ENCODE measurements around the gene SLC10A7. TPM values are rescaled to one million over a fixed set of nuclear protein-coding genes. Genes with fewer than 3 reads are reported as not detected.
A peak's percentile ranks its signal among the peaks of the same experiment; 100 is the strongest.

The SLC10A7 gene
- total RNA-seq, 5 donors from 2014 or later (not counting 1 experiment from before 2014, with no cell fraction given), result 11.9 to 21.8 (median 16.1) TPM

- ChIA-PET CTCF (no interaction called here), POLR2A (no interaction called here)
- H3K9me3 Mint-ChIP-seq, result no peaks in the 10 kb centered on the region
- DNase-seq (no peak), ATAC-seq (replicated peaks in 1 of 4) (no peak)
- no peak overlapping the region for H3K27ac ChIP-seq (ENCODE audit: low read length)
- H3K4me1 Mint-ChIP-seq, result peaks cover 15 to 21% (median 16%) of the 10 kb centered on the region in 3 donors
- no peak overlapping the region for H3K27ac Mint-ChIP-seq
- peaks cover 3 to 8% of the 10 kb centered on the region in 2 donors for H3K27me3 Mint-ChIP-seq
- H3K36me3 ChIP-seq (ENCODE audit: control insufficient read depth in 2 of 2, extremely low read depth in 1 of 2, insufficient read depth in 1 of 2, low read length in 1 of 2), result no peaks in the 10 kb centered on the region
- no peaks in the 10 kb centered on the region for H3K9me3 ChIP-seq
- H3K4me1 ChIP-seq (ENCODE audit: control insufficient read depth in 1 of 2, extremely low read depth in 1 of 2, insufficient read depth in 2 of 2, low read length in 2 of 2), result peaks cover 5 to 10% of the 10 kb centered on the region in 2 experiments
- no peak overlapping the region for H3K4me3 Mint-ChIP-seq
- peaks cover 0 to 27% of the 10 kb centered on the region in 2 experiments for H3K27me3 ChIP-seq (replicated peaks in 1 of 2; ENCODE audit: control insufficient read depth in 2 of 2, extremely low read depth in 1 of 2, insufficient read depth in 2 of 2, low read length in 1 of 2)
- WGBS (ENCODE audit: insufficient coverage), result 48% methylated on average over 3 of the region's 4 CpGs
- H3K4me3 ChIP-seq (ENCODE audit: control insufficient read depth in 1 of 2, extremely low read depth in 1 of 2, low read length in 1 of 2), result no peak overlapping the region
- peaks cover 3% of the 10 kb centered on the region for H3K36me3 Mint-ChIP-seq
Measured at GRCh38 chr4:146245850-146246249, 275.9 kb downstream of the SLC10A7 start.

- CTCF ChIA-PET, result interaction anchor here in 1 of 2 donors (0.6 kb wide), 2 partner anchors 772 to 852 kb away, joined by 3 read pairs; no protein-coding TSS in a partner anchor
- peaks cover 3 to 8% of the 10 kb centered on the region in 2 donors for H3K27me3 Mint-ChIP-seq
- H3K9me3 ChIP-seq, result no peaks in the 10 kb centered on the region
- H3K36me3 ChIP-seq (ENCODE audit: control insufficient read depth in 2 of 2, extremely low read depth in 1 of 2, insufficient read depth in 1 of 2, low read length in 1 of 2), result no peaks in the 10 kb centered on the region
- H3K9me3 Mint-ChIP-seq, result no peaks in the 10 kb centered on the region
- no peak overlapping the region for H3K27ac ChIP-seq (ENCODE audit: low read length)
- H3K4me1 ChIP-seq (ENCODE audit: control insufficient read depth in 1 of 2, extremely low read depth in 1 of 2, insufficient read depth in 2 of 2, low read length in 2 of 2), result peaks cover 5 to 10% of the 10 kb centered on the region in 2 experiments
- DNase-seq, result no peak
- H3K27ac Mint-ChIP-seq, result no peak overlapping the region
- WGBS (ENCODE audit: insufficient coverage), result 83% methylated on average over 2 of the region's 3 CpGs
- no peak overlapping the region for H3K4me3 Mint-ChIP-seq
- POLR2A ChIA-PET, result no interaction called here
- ATAC-seq (replicated peaks in 1 of 4), result no peak
- peaks cover 15 to 21% (median 16%) of the 10 kb centered on the region in 3 donors for H3K4me1 Mint-ChIP-seq
- H3K36me3 Mint-ChIP-seq, result peaks cover under 1% of the 10 kb centered on the region
- peaks cover 0 to 27% of the 10 kb centered on the region in 2 experiments for H3K27me3 ChIP-seq (replicated peaks in 1 of 2; ENCODE audit: control insufficient read depth in 2 of 2, extremely low read depth in 1 of 2, insufficient read depth in 2 of 2, low read length in 1 of 2)
- no peak overlapping the region for H3K4me3 ChIP-seq (ENCODE audit: control insufficient read depth in 1 of 2, extremely low read depth in 1 of 2, low read length in 1 of 2)
Measured at GRCh38 chr4:146245246-146245645, 276.5 kb downstream of the SLC10A7 start.

- no peak for DNase-seq
- CTCF ChIA-PET, result interaction anchor here in 1 of 2 donors (0.6 kb wide), 3 partner anchors 17 to 853 kb away, joined by 3 to 4 read pairs (median 3); no protein-coding TSS in a partner anchor
- Mint-ChIP-seq H3K27me3 (peaks cover 3 to 8% of the 10 kb centered on the region in 2 donors), H3K9me3 (no peaks in the 10 kb centered on the region), H3K4me3 (peak overlapping the region in 1 of 3 donors; percentile 56), H3K27ac (no peak overlapping the region), H3K4me1 (peaks cover 15 to 21% (median 16%) of the 10 kb centered on the region in 3 donors), H3K36me3 (no peaks in the 10 kb centered on the region)
- 83% methylated on average over 7 of the region's 9 CpGs for WGBS (ENCODE audit: insufficient coverage)
- no peaks in the 10 kb centered on the region for H3K36me3 ChIP-seq (ENCODE audit: control insufficient read depth in 2 of 2, extremely low read depth in 1 of 2, insufficient read depth in 1 of 2, low read length in 1 of 2)
- H3K4me3 ChIP-seq (ENCODE audit: control insufficient read depth in 1 of 2, extremely low read depth in 1 of 2, low read length in 1 of 2), result no peak overlapping the region
- H3K27me3 ChIP-seq (replicated peaks in 1 of 2; ENCODE audit: control insufficient read depth in 2 of 2, extremely low read depth in 1 of 2, insufficient read depth in 2 of 2, low read length in 1 of 2), result peaks cover 0 to 27% of the 10 kb centered on the region in 2 experiments
- no peak overlapping the region for H3K27ac ChIP-seq (ENCODE audit: low read length)
- H3K4me1 ChIP-seq (ENCODE audit: control insufficient read depth in 1 of 2, extremely low read depth in 1 of 2, insufficient read depth in 2 of 2, low read length in 2 of 2), result peaks cover 5 to 10% of the 10 kb centered on the region in 2 experiments
- POLR2A ChIA-PET, result no interaction called here
- ATAC-seq (replicated peaks in 1 of 4), result no peak
- no peaks in the 10 kb centered on the region for H3K9me3 ChIP-seq
Measured at GRCh38 chr4:146244496-146244895, 277.2 kb downstream of the SLC10A7 start.

- Mint-ChIP-seq H3K4me3 (peak overlapping the region in 1 of 3 donors; percentile 56), H3K9me3 (no peaks in the 10 kb centered on the region), H3K36me3 (no peaks in the 10 kb centered on the region), H3K27me3 (peaks cover 3 to 8% of the 10 kb centered on the region in 2 donors), H3K4me1 (peaks cover 15 to 21% (median 16%) of the 10 kb centered on the region in 3 donors), H3K27ac (no peak overlapping the region)
- H3K4me3 ChIP-seq (ENCODE audit: control insufficient read depth in 1 of 2, extremely low read depth in 1 of 2, low read length in 1 of 2), result peak overlapping the region in 1 of 2 donors; percentile 28
- H3K27me3 ChIP-seq (replicated peaks in 1 of 2; ENCODE audit: control insufficient read depth in 2 of 2, extremely low read depth in 1 of 2, insufficient read depth in 2 of 2, low read length in 1 of 2), result peaks cover 0 to 27% of the 10 kb centered on the region in 2 experiments
- ChIA-PET CTCF (no interaction called here), POLR2A (no interaction called here)
- H3K36me3 ChIP-seq (ENCODE audit: control insufficient read depth in 2 of 2, extremely low read depth in 1 of 2, insufficient read depth in 1 of 2, low read length in 1 of 2), result no peaks in the 10 kb centered on the region
- H3K27ac ChIP-seq (ENCODE audit: low read length), result no peak overlapping the region
- ATAC-seq (replicated peaks in 1 of 4), result peak in 1 of 4 experiments; percentile 2
- H3K4me1 ChIP-seq (ENCODE audit: control insufficient read depth in 1 of 2, extremely low read depth in 1 of 2, insufficient read depth in 2 of 2, low read length in 2 of 2), result peaks cover 5 to 10% of the 10 kb centered on the region in 2 experiments
- 85% methylated on average over 16 of the region's 17 CpGs for WGBS (ENCODE audit: insufficient coverage)
- DNase-seq, result no peak
- no peaks in the 10 kb centered on the region for H3K9me3 ChIP-seq
Measured at GRCh38 chr4:146243883-146244277, 277.9 kb downstream of the SLC10A7 start.

GRCh38 chr4:146243141-146243882 lies 278.4 kb downstream of the SLC10A7 start:
- Histone ChIP-seq H3K27ac (ENCODE audit: low read length) (no peak overlapping the region), H3K9me3 (no peaks in the 10 kb centered on the region), H3K36me3 (ENCODE audit: control insufficient read depth in 2 of 2, extremely low read depth in 1 of 2, insufficient read depth in 1 of 2, low read length in 1 of 2) (no peaks in the 10 kb centered on the region), H3K4me3 (ENCODE audit: control insufficient read depth in 1 of 2, extremely low read depth in 1 of 2, low read length in 1 of 2) (peak overlapping the region; percentile 18 to 34), H3K27me3 (replicated peaks in 1 of 2; ENCODE audit: control insufficient read depth in 2 of 2, extremely low read depth in 1 of 2, insufficient read depth in 2 of 2, low read length in 1 of 2) (peaks cover 0 to 27% of the 10 kb centered on the region in 2 experiments), H3K4me1 (ENCODE audit: control insufficient read depth in 1 of 2, extremely low read depth in 1 of 2, insufficient read depth in 2 of 2, low read length in 2 of 2) (peaks cover 5 to 10% of the 10 kb centered on the region in 2 experiments)
- Mint-ChIP-seq H3K27ac (no peak overlapping the region), H3K9me3 (no peaks in the 10 kb centered on the region), H3K4me1 (peaks cover 15 to 21% (median 16%) of the 10 kb centered on the region in 3 donors), H3K27me3 (peaks cover 3 to 8% of the 10 kb centered on the region in 2 donors), H3K36me3 (no peaks in the 10 kb centered on the region), H3K4me3 (peak overlapping the region; percentile 43 to 56 (median 45))
- WGBS (ENCODE audit: insufficient coverage), result 17% methylated on average over 24 of the region's 24 CpGs
- peak; percentile 48 to 76 (median 58) for ATAC-seq (replicated peaks in 1 of 4)
- ChIA-PET CTCF (no interaction called here), POLR2A (no interaction called here)
- peak in 32 of 35 experiments; percentile 5 to 53 (median 27) for DNase-seq

- no peak overlapping the region for H3K27ac ChIP-seq (ENCODE audit: low read length)
- DNase-seq (no peak), ATAC-seq (replicated peaks in 1 of 4) (no peak)
- H3K36me3 ChIP-seq (ENCODE audit: control insufficient read depth in 2 of 2, extremely low read depth in 1 of 2, insufficient read depth in 1 of 2, low read length in 1 of 2), result no peaks in the 10 kb centered on the region
- no peak overlapping the region for H3K4me3 ChIP-seq (ENCODE audit: control insufficient read depth in 1 of 2, extremely low read depth in 1 of 2, low read length in 1 of 2)
- peaks cover 6 to 17% of the 10 kb centered on the region in 2 donors for H3K27me3 Mint-ChIP-seq
- H3K4me1 ChIP-seq (ENCODE audit: control insufficient read depth in 1 of 2, extremely low read depth in 1 of 2, insufficient read depth in 2 of 2, low read length in 2 of 2), result peaks cover 0 to under 1% of the 10 kb centered on the region in 2 experiments
- H3K4me1 Mint-ChIP-seq, result peaks cover 6 to 8% (median 7%) of the 10 kb centered on the region in 3 donors
- no peak overlapping the region for H3K4me3 Mint-ChIP-seq
- no peaks in the 10 kb centered on the region for H3K9me3 ChIP-seq
- ChIA-PET CTCF (no interaction called here), POLR2A (no interaction called here)
- no peak overlapping the region for H3K27ac Mint-ChIP-seq
- H3K36me3 Mint-ChIP-seq, result no peaks in the 10 kb centered on the region
- no peaks in the 10 kb centered on the region for H3K9me3 Mint-ChIP-seq
- 80% methylated on average over 1 of the region's 3 CpGs for WGBS (ENCODE audit: insufficient coverage)
- H3K27me3 ChIP-seq (replicated peaks in 1 of 2; ENCODE audit: control insufficient read depth in 2 of 2, extremely low read depth in 1 of 2, insufficient read depth in 2 of 2, low read length in 1 of 2), result peaks cover 0 to 10% of the 10 kb centered on the region in 2 experiments
Measured at GRCh38 chr4:146238107-146238506, 283.6 kb downstream of the SLC10A7 start.

Measured in T-cell (primary cell).